H1 (cell line): ENCODE results near the gene TATDN2. TPM values are rescaled to one million over a fixed set of nuclear protein-coding genes. Genes with fewer than 3 reads are reported as not detected.
A peak's percentile ranks its signal among the peaks of the same experiment; 100 is the strongest.

Experiments
- microRNA counts: library from miRNA; unstranded; fragments of <30 nt; microRNA quantifications from one replicate; lab custom pipeline; 2015
- microRNA-seq, 2 experiments: library from miRNA; unstranded; fragments of <30 nt; microRNA quantifications; one replicate each; pipeline versions ENCODE4 to v1.2.0, GENCODE V29; 2016 to 2020; ENCODE audit warnings: borderline microRNAs expressed in 2 of 2, borderline number of aligned reads in 2 of 2, borderline replicate concordance in 1 of 2
- polyA plus RNA-seq, 7 experiments: library from polyadenylated mRNA; depleted of rRNA in 3 of 7; stranded (reverse) in 5 of 7; unstranded in 2 of 7; fragments of >200 nt in 5 of 7; fragments of 200-250 nt in 2 of 7; gene quantifications; 1 replicate in 5 of 7; 2 replicates in 1 of 7; 4 replicates in 1 of 7; pipeline versions ENCODE4 v1.2.1 to v1.2.3, GENCODE V29; 2011 to 2013; ENCODE audit warnings: missing spikeins in 2 of 7, mixed read lengths in 2 of 7
- small RNA-seq: library from polyadenylated mRNA; stranded (forward); fragments of <200 nt; extraction: miRNeasy Mini kit (QIAGEN cat#:217004); gene quantifications from one replicate; pipeline ENCODE3, GENCODE V24; 2013; ENCODE audit not compliant: insufficient read depth
- total RNA-seq: library from RNA; stranded (reverse); fragmentation: NEBNext Ultra II Directional; extraction: Animal tissue kit (Norgen Biotek cat#: 25700); gene quantifications from 2 replicates; pipeline ENCODE4 v1.2.1, GENCODE V29; 2021

Gene TATDN2
- total and polyA plus RNA-seq, 2 of the 8 experiments (the other 6 are each of a cell fraction or from before 2014, with no cell fraction given), result 12.1 to 34.8 TPM

MicroRNAs within 50 kb of the gene (microRNA counts, 767-probe panel; counts per million panel counts)
- 879 counts per million, percentile 95 among the panel's probes with 10 or more counts for microRNA hsa-miR-378b (lab: Ali Mortazavi, UCI)

Small RNA genes lying within 50 kb of the gene (microRNA-seq; reads per million reads assigned to microRNA genes)
- gene MIR378B, result 0 reads per million in 2 experiments

Small RNA genes lying within 50 kb of the gene (small RNA-seq; reads per million reads assigned to genes)
- 9.8 reads per million, percentile 81 among the genes with 10 or more reads in this experiment for gene MIR378B
- not detected for gene RF02126

Other genes with a start within 250 kb of the TATDN2 start
- 74.0 and 77.8 TPM in 2 replicates for gene FANCD2, start 222.0 kb upstream of the TATDN2 start, total RNA-seq
- gene FANCD2, start 222.0 kb upstream of the TATDN2 start, polyA plus RNA-seq (2011; rRNA removed), result 22.8 and 33.1 TPM in 2 replicates
- gene FANCD2OS, start 140.2 kb upstream of the TATDN2 start, total RNA-seq, result not detected in 2 replicates
- not detected in 2 replicates for gene FANCD2OS, start 140.2 kb upstream of the TATDN2 start, polyA plus RNA-seq (2011; rRNA removed)
- gene BRK1, start 132.8 kb upstream of the TATDN2 start, total RNA-seq, result 134 and 137 TPM in 2 replicates
- gene BRK1, start 132.8 kb upstream of the TATDN2 start, polyA plus RNA-seq (2011; rRNA removed), result 103 and 164 TPM in 2 replicates
- gene VHL, start 106.7 kb upstream of the TATDN2 start, total RNA-seq, result 51.5 and 53.7 TPM in 2 replicates
- gene VHL, start 106.7 kb upstream of the TATDN2 start, polyA plus RNA-seq (2011; rRNA removed), result 14.0 and 14.5 TPM in 2 replicates
- gene IRAK2, start 83.5 kb upstream of the TATDN2 start, total RNA-seq, result 1.3 and 1.5 TPM in 2 replicates
- 1.5 TPM in 2 replicates for gene IRAK2, start 83.5 kb upstream of the TATDN2 start, polyA plus RNA-seq (2011; rRNA removed)
- gene GHRL, start 44.5 kb downstream of the TATDN2 start, total RNA-seq, result 0.35 TPM in 1 of 2 replicates, not detected in the other
- 0.06 and 0.32 TPM in 2 replicates for gene GHRL, start 44.5 kb downstream of the TATDN2 start, polyA plus RNA-seq (2011; rRNA removed)
- 131 and 136 TPM in 2 replicates for gene SEC13, start 72.7 kb downstream of the TATDN2 start, total RNA-seq
- 115 and 124 TPM in 2 replicates for gene SEC13, start 72.7 kb downstream of the TATDN2 start, polyA plus RNA-seq (2011; rRNA removed)